Astrocyte of the spinal cord (primary cell): ENCODE measurements around the gene HOXB2.

Experiments
- DNase-seq: peaks from one replicate; pipeline ENCODE4 v3.0.0; 2011; ENCODE audit warnings: low read depth, low spot score
- H3K4me3 ChIP-seq: 2 replicates; pipeline ENCODE4 v1.5.1; 2011; ENCODE audit warnings: low read depth, mild to moderate bottlenecking, low read length, moderate library complexity
- CTCF ChIP-seq: IDR thresholded peaks from 2 replicates; pipeline ENCODE4 v1.5.1; 2012; ENCODE audit warnings: low read depth, mild to moderate bottlenecking, low read length, inconsistent platforms
- in situ Hi-C: cut with HindIII; loops from 2 replicates; pipeline ENCODE4 v1.10.0; 2017; ENCODE audit warnings: low sequenced_read_pairs

HOXB2 gene

GRCh38 chr17:48569674-48570324, 24.9 kb upstream of the HOXB2 start:
- H3K4me3 ChIP-seq = peak overlapping the region; percentile 77
- no peak for TF ChIP-seq CTCF
- in situ Hi-C loops = no loop called here
- no peak for DNase-seq

- no peak for TF ChIP-seq CTCF
- no peak for DNase-seq
- in situ Hi-C loops = no loop called here
- H3K4me3 ChIP-seq = peak overlapping the region; percentile 77
These were observed 24.3 kb upstream of the HOXB2 start for GRCh38 chr17:48569240-48569582.

- H3K4me3 ChIP-seq = peak overlapping the region; percentile 77
- DNase-seq = no peak
- in situ Hi-C loops = no loop called here
- no peak for TF ChIP-seq CTCF
These were observed 23.8 kb upstream of the HOXB2 start for GRCh38 chr17:48568499-48569239.

- H3K4me3 ChIP-seq = peak overlapping the region; percentile 2
- no peak for DNase-seq
- in situ Hi-C loops = no loop called here
- no peak for TF ChIP-seq CTCF
These were observed 22.9 kb upstream of the HOXB2 start for GRCh38 chr17:48567646-48568354.

GRCh38 chr17:48567209-48567608, 22.3 kb upstream of the HOXB2 start:
- no peak overlapping the region for H3K4me3 ChIP-seq
- in situ Hi-C loops = no loop called here
- no peak for DNase-seq
- TF ChIP-seq CTCF = no peak

- no peak for DNase-seq
- no peak overlapping the region for H3K4me3 ChIP-seq
- no peak for TF ChIP-seq CTCF
- in situ Hi-C loops = no loop called here
These were observed 21.8 kb upstream of the HOXB2 start for GRCh38 chr17:48566717-48567116.
